LNCaP clone FGC (cell line): ENCODE results near the gene ADGRG4.

Experiments used
- DNase-seq: peaks from one replicate; pipeline ENCODE4 v3.0.0-alpha.2; 2011; ENCODE audit warnings: low read depth
- H3K4me3 ChIP-seq: 2 replicates; pipeline ENCODE4 v1.5.1; 2011; ENCODE audit warnings: mild to moderate bottlenecking, low read depth, low read length, control low read depth
- TF ChIP-seq, protein P1 (sequence below): IDR thresholded peaks from 2 replicates; pipeline ENCODE4 v1.5.1; 2012; ENCODE audit warnings: mild to moderate bottlenecking; ENCODE audit not compliant: control insufficient read depth, insufficient read depth; ENCODE audit errors: extremely low read depth

Gene ADGRG4

DNA sequence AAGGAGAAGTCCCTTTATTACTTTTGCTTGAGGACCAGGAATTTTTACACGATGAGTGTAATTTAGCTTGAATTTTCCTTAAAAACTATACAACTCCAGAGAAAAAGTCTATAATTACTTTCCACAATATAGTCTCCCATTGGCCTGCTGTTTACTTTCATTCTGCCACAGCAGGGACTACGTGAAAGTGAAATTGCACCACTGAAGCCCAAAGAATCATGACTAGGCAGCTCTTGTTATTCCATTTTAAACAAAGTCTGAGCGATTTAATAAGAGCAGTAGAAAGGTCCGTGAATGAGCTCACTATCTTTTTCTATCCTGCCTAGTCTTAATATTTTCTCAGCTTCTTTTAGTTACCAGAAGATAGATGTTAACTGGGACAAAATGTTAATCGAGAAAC lies 68.6 kb downstream of the ADGRG4 start:
- no peak overlapping the region for H3K4me3 ChIP-seq
- TF ChIP-seq, protein P1, sequence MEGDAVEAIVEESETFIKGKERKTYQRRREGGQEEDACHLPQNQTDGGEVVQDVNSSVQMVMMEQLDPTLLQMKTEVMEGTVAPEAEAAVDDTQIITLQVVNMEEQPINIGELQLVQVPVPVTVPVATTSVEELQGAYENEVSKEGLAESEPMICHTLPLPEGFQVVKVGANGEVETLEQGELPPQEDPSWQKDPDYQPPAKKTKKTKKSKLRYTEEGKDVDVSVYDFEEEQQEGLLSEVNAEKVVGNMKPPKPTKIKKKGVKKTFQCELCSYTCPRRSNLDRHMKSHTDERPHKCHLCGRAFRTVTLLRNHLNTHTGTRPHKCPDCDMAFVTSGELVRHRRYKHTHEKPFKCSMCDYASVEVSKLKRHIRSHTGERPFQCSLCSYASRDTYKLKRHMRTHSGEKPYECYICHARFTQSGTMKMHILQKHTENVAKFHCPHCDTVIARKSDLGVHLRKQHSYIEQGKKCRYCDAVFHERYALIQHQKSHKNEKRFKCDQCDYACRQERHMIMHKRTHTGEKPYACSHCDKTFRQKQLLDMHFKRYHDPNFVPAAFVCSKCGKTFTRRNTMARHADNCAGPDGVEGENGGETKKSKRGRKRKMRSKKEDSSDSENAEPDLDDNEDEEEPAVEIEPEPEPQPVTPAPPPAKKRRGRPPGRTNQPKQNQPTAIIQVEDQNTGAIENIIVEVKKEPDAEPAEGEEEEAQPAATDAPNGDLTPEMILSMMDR = no peak
- DNase-seq = no peak

DNA sequence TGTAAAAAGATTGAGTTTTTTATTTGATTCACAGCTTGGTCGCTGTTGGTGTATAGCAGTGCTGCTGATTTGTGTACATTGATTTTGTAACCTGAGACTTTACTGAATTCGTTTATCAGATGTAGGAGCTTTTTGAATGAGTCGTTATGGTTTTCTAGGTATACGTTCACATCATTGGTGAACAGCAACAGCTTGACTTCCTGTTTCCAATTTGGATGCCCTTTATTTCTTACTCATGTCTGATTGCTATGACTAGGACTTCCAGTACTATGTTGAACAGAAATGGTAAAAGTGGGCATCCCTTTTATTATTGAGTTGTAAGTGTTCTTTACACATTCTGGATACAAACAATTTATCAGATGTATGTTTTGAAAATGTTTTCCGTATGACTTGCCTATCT lies 76.0 kb downstream of the ADGRG4 start:
- TF ChIP-seq, protein P1 = no peak

DNA sequence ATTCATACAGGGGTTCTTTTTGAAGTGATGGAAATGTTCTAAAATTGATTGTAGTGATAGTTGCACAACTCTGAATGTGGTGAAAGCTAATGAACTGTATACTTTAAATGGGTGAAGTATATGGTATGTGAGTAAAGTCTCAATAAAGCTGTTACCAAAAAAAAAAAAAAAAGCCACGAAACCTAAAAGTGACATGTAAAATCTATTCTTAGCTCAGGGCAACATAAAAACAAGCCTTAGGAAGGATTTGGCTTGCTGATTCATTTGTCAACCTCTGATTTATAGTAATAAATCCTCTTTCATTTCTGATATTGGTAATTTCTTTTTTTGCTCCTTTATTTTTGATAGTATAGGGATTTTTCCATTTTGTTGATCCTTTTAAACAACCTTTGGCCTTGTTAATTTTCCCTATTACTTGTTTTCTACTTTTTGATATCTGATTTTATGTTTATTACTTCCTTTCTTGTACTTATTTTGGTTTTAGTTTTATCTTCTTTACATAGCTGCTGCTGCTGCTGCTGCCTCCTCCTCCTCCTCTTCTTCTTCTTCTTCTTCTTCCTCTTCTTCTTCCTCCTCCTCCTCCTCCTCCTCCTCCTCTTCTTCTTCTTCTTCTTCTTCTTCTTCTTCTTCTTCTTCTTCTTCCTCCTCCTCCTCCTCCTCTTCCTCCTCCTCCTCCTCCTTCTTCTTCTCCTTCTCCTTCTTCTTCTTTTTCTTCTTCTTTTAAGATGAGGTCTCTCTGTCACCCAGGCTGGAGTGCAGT lies 79.4 kb downstream of the ADGRG4 start:
- DNase-seq = no peak
- TF ChIP-seq, protein P1 = no peak
- no peak overlapping the region for H3K4me3 ChIP-seq

More for the DNA sequence above, 76.0 kb downstream of the ADGRG4 start:
- no peak for DNase-seq
- H3K4me3 ChIP-seq = no peak overlapping the region

DNA sequence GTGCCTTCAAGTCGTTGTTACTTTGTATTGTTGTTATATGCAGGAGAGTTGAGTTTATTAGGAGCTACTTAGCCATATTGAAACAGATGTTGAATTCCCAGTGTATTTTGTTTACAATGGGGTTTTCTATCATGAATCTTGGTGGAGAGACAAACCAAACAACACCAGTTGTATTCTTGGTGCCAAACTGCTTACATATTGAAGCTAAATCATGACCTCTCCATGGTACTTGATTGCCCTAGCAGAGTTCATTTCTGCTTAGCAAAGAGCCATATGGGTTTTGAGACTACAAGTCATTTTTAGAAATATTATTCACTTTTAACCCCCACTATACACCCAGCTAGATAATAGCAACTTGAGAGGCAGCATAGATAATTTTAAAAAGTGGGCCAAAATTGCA lies 85.4 kb downstream of the ADGRG4 start:
- TF ChIP-seq, protein P1 = no peak
- H3K4me3 ChIP-seq = no peak overlapping the region
- no peak for DNase-seq

DNA sequence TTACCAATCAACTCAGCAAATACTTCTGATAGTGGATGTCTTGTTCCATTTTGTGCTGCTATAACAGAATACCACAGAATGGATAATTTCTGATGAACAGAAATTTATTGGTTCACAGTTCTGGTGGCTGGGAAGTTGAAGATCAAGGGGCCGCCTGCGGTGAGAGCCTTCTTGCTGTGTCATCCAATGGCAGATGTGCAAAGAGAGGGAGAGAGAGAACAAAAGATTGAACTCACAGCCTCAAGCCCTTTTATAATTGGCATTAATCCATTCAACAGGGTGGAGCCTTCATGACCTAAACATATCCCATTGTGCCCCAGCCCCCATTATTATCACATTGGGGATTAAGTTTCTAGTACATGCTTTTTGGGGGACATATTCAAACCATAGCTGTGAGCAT lies 86.1 kb downstream of the ADGRG4 start:
- H3K4me3 ChIP-seq = no peak overlapping the region
- no peak for DNase-seq
- TF ChIP-seq, protein P1 = no peak

DNA sequence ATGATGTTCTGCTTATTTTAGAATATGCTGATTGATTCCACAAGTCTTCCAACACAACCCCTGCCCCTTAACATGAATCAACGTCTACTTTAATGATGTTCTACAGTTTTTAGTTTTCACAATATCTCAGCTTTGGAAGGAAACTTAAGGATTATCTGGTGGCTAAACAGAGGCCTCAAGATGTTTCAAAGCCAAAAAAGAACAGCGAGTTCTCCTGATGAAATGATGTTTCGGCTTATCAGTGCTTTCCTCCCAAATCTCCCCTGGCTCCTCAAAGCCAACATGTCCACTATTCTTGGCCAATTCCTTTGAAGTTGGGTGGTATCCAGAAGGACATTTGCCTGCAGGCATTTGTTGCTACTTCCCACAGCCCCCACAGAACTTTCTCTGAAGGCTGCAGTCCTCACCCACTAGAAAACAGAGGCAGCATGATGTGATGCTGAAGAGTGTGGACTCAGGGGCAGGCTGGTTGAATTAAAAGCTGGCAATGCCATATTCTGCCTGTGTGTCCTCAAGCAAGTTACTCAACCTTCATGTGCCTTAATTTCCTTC lies 87.3 kb downstream of the ADGRG4 start:
- TF ChIP-seq, protein P1 = no peak
- no peak overlapping the region for H3K4me3 ChIP-seq
- DNase-seq = no peak
